ENCODE results near the gene PLAAT1.

Gene PLAAT1

GRCh38 chr3:193211984-193212383 lies 29.0 kb upstream of the PLAAT1 start:
- no peak for TF ChIP-seq CTCF (IDR thresholded peaks at IDR 0.05; ENCODE audit: insufficient read depth, low read depth, low read length, missing control alignments)
- H3K4me3 ChIP-seq (ENCODE audit: low read length), result no peak overlapping the region
- no peak for DNase-seq (ENCODE audit: low read depth)

GRCh38 chr3:193212844-193213243 lies 28.2 kb upstream of the PLAAT1 start:
- DNase-seq (ENCODE audit: low read depth), result no peak
- TF ChIP-seq CTCF (IDR thresholded peaks at IDR 0.05; ENCODE audit: insufficient read depth, low read depth, low read length, missing control alignments), result no peak
- H3K4me3 ChIP-seq (ENCODE audit: low read length), result no peak overlapping the region

GRCh38 chr3:193214445-193214844 lies 26.6 kb upstream of the PLAAT1 start:
- TF ChIP-seq CTCF (IDR thresholded peaks at IDR 0.05; ENCODE audit: insufficient read depth, low read depth, low read length, missing control alignments), result no peak
- no peak overlapping the region for H3K4me3 ChIP-seq (ENCODE audit: low read length)
- DNase-seq (ENCODE audit: low read depth), result peak; percentile 69

GRCh38 chr3:193225302-193226125 lies 15.5 kb upstream of the PLAAT1 start:
- no peak overlapping the region for H3K4me3 ChIP-seq (ENCODE audit: low read length)
- no peak for TF ChIP-seq CTCF (IDR thresholded peaks at IDR 0.05; ENCODE audit: insufficient read depth, low read depth, low read length, missing control alignments)
- peak; percentile 46 for DNase-seq (ENCODE audit: low read depth)

GRCh38 chr3:193228206-193228605 lies 12.8 kb upstream of the PLAAT1 start:
- H3K4me3 ChIP-seq (ENCODE audit: low read length), result no peak overlapping the region
- no peak for TF ChIP-seq CTCF (IDR thresholded peaks at IDR 0.05; ENCODE audit: insufficient read depth, low read depth, low read length, missing control alignments)
- no peak for DNase-seq (ENCODE audit: low read depth)

- no peak for DNase-seq (ENCODE audit: low read depth)
- no peak for TF ChIP-seq CTCF (IDR thresholded peaks at IDR 0.05; ENCODE audit: insufficient read depth, low read depth, low read length, missing control alignments)
- no peak overlapping the region for H3K4me3 ChIP-seq (ENCODE audit: low read length)
Observed at GRCh38 chr3:193229851-193230420, 11.1 kb upstream of the PLAAT1 start.

Data from epithelial cell of esophagus (primary cell).